Activated naive CD4-positive, alpha-beta T cell treated with anti-CD3 and anti-CD28 coated beads, Interleukin-2, amount 50 U/mL, for 16 hours (primary cell): ENCODE data around the gene GRM4.
"Not testable (repeated sequence)": the region's sequence is repeated elsewhere in the genome, so short reads cannot be mapped to it uniquely, and the experiment has no call there.

ENCODE experiments used
- DNase-seq: peaks from one replicate; pipeline ENCODE4 v3.0.0-alpha.2; 2020

GRM4 gene

GRCh38 chr6:34018961-34019606 lies 126.8 kb downstream of the GRM4 start:
- no peak for DNase-seq

GRCh38 chr6:34018026-34018425 lies 127.9 kb downstream of the GRM4 start:
- DNase-seq: no peak

- DNase-seq: no peak
These were observed 128.6 kb downstream of the GRM4 start for GRCh38 chr6:34017106-34017805.

GRCh38 chr6:34016573-34016972 lies 129.3 kb downstream of the GRM4 start:
- DNase-seq: not testable (repeated sequence)

GRCh38 chr6:34015586-34015985 lies 130.3 kb downstream of the GRM4 start:
- no peak for DNase-seq

- DNase-seq: no peak
These were observed 134.6 kb downstream of the GRM4 start for GRCh38 chr6:34011264-34011663.

- no peak for DNase-seq
These were observed 139.9 kb downstream of the GRM4 start for GRCh38 chr6:34005901-34006531.

GRCh38 chr6:34004706-34005105 lies 141.2 kb downstream of the GRM4 start:
- DNase-seq: no peak

- no peak for DNase-seq
These were observed 141.9 kb downstream of the GRM4 start for GRCh38 chr6:34003962-34004361.

- DNase-seq: no peak
These were observed 143.9 kb downstream of the GRM4 start for GRCh38 chr6:34001706-34002621.

- DNase-seq: no peak
These were observed 145.6 kb downstream of the GRM4 start for GRCh38 chr6:34000281-34000680.

- DNase-seq: no peak
These were observed 146.3 kb downstream of the GRM4 start for GRCh38 chr6:33999567-33999966.

GRCh38 chr6:33998660-33999059 lies 147.2 kb downstream of the GRM4 start:
- no peak for DNase-seq

GRCh38 chr6:33997265-33997664 lies 148.6 kb downstream of the GRM4 start:
- no peak for DNase-seq

- DNase-seq: no peak
These were observed 149.8 kb downstream of the GRM4 start for GRCh38 chr6:33996120-33996475.

- DNase-seq: no peak
These were observed 150.4 kb downstream of the GRM4 start for GRCh38 chr6:33995309-33996119.

- DNase-seq: no peak
These were observed 151.2 kb downstream of the GRM4 start for GRCh38 chr6:33994472-33995308.

GRCh38 chr6:33993653-33994471 lies 152.0 kb downstream of the GRM4 start:
- DNase-seq: no peak

GRCh38 chr6:33993091-33993490 lies 152.8 kb downstream of the GRM4 start:
- no peak for DNase-seq

- DNase-seq: no peak
These were observed 153.7 kb downstream of the GRM4 start for GRCh38 chr6:33992191-33992590.

- no peak for DNase-seq
These were observed 154.3 kb downstream of the GRM4 start for GRCh38 chr6:33991610-33992009.
